ENCODE results near the gene KCP. TPM values are rescaled to one million over a fixed set of nuclear protein-coding genes. Genes with fewer than 3 reads are reported as not detected.
A peak's percentile ranks its signal among the peaks of the same experiment; 100 is the strongest.

KCP gene
- total and polyA plus RNA-seq, 8 donors: 0.73 to 2.3 (median 1.6) TPM; not detected in 5

GRCh38 chr7:128842674-128843641 is 67.6 kb downstream of the KCP start:
- WGBS, 5 donors: 83 to 95% (median 93%) methylated on average over 15 to 38 of the region's 38 CpGs
- TF ChIP-seq POLR2AphosphoS5 (IDR thresholded peaks at IDR 0.05) (no peak), EP300 (IDR thresholded peaks at IDR 0.05) (no peak), POLR2A (IDR thresholded peaks at IDR 0.05) (no peak)
- TF ChIP-seq, protein P1, sequence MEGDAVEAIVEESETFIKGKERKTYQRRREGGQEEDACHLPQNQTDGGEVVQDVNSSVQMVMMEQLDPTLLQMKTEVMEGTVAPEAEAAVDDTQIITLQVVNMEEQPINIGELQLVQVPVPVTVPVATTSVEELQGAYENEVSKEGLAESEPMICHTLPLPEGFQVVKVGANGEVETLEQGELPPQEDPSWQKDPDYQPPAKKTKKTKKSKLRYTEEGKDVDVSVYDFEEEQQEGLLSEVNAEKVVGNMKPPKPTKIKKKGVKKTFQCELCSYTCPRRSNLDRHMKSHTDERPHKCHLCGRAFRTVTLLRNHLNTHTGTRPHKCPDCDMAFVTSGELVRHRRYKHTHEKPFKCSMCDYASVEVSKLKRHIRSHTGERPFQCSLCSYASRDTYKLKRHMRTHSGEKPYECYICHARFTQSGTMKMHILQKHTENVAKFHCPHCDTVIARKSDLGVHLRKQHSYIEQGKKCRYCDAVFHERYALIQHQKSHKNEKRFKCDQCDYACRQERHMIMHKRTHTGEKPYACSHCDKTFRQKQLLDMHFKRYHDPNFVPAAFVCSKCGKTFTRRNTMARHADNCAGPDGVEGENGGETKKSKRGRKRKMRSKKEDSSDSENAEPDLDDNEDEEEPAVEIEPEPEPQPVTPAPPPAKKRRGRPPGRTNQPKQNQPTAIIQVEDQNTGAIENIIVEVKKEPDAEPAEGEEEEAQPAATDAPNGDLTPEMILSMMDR (IDR thresholded peaks at IDR 0.05): no peak
- intact Hi-C loops (cut with DNase I; ENCODE audit: low total_unique reads): no loop called here
- Histone ChIP-seq H3K36me3 (peaks cover 0 to 98% (median 65%) of the 10 kb centered on the region in 4 donors), H3K4me1 (peaks cover 0 to 11% (median 3%) of the 10 kb centered on the region in 4 donors), H3K4me3 (no peak overlapping the region), H3K27me3 (no peaks in the 10 kb centered on the region), H3K9me3 (no peaks in the 10 kb centered on the region), H3K27ac (peak overlapping the region in 1 of 5 donors; percentile 95)
- DNase-seq: no peak

- Histone ChIP-seq H3K36me3 (peaks cover 0 to 98% (median 66%) of the 10 kb centered on the region in 4 donors), H3K4me3 (no peak overlapping the region), H3K27me3 (no peaks in the 10 kb centered on the region), H3K9me3 (no peaks in the 10 kb centered on the region), H3K4me1 (peaks cover 0 to 11% (median 3%) of the 10 kb centered on the region in 4 donors), H3K27ac (peak overlapping the region in 2 of 5 donors; percentile 35 to 95)
- TF ChIP-seq, protein P1 (IDR thresholded peaks at IDR 0.05): peak in 5 of 7 experiments; percentile 22 to 84 (median 66)
- no peak for TF ChIP-seq EP300 (IDR thresholded peaks at IDR 0.05)
- TF ChIP-seq POLR2AphosphoS5 (IDR thresholded peaks at IDR 0.05): no peak
- no peak for TF ChIP-seq POLR2A (IDR thresholded peaks at IDR 0.05)
- peak; percentile 53 to 60 for DNase-seq
- WGBS, 5 donors: 42 to 62% (median 55%) methylated on average over 7 to 35 of the region's 35 CpGs
- intact Hi-C loops (cut with DNase I; ENCODE audit: low total_unique reads): no loop called here
Measured at GRCh38 chr7:128841921-128842673, 68.4 kb downstream of the KCP start.

DNA sequence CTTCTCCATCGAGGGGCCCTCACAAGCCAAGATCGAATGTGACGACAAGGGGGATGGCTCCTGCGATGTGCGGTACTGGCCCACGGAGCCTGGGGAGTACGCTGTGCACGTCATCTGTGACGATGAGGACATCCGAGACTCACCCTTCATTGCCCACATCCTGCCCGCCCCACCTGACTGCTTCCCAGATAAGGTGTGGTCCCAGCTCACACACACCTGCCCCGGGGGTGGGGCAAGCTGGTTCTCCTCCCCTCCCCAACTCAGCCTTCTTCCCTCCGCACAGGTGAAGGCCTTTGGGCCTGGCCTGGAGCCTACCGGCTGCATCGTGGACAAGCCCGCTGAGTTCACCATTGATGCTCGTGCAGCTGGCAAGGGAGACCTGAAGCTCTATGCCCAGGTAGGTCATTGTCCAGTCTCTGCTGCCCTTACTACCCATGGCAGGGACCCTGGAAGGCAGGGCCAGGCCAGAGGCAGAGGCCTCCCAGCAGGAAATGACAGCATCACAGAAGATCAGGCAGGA is 69.3 kb downstream of the KCP start:
- no peaks in the 10 kb centered on the region for H3K27me3 ChIP-seq
- no peaks in the 10 kb centered on the region for H3K9me3 ChIP-seq
- peaks cover 0 to 95% (median 62%) of the 10 kb centered on the region in 4 donors for H3K36me3 ChIP-seq
- H3K4me3 ChIP-seq: no peak overlapping the region
- intact Hi-C loops (cut with DNase I; ENCODE audit: low total_unique reads): no loop called here
- TF ChIP-seq EP300 (IDR thresholded peaks at IDR 0.05) (no peak), POLR2AphosphoS5 (IDR thresholded peaks at IDR 0.05) (no peak), POLR2A (IDR thresholded peaks at IDR 0.05) (no peak)
- TF ChIP-seq, protein P1 (IDR thresholded peaks at IDR 0.05): no peak
- peak overlapping the region in 2 of 5 donors; percentile 35 to 95 for H3K27ac ChIP-seq
- DNase-seq: no peak
- 84 to 88% (median 85%) methylated on average over 7 to 17 of the region's 17 CpGs for whole genome bisulfite sequencing, 5 donors
- H3K4me1 ChIP-seq: peaks cover 0 to 13% (median 3%) of the 10 kb centered on the region in 4 donors

Measured in stomach (tissue), 9 donors.